Ishikawa (cell line): Measurements from ENCODE around the gene ZIC5.

Experiments
- CEBPB ChIP-seq: IDR thresholded peaks from 2 replicates; pipeline ENCODE4 v1.6.1; 2012
- CREB1 ChIP-seq: IDR thresholded peaks from 2 replicates; pipeline ENCODE4 v1.6.1; 2012; ENCODE audit warnings: low read depth
- EP300 ChIP-seq: IDR thresholded peaks from 2 replicates; pipeline ENCODE4 v1.6.1; 2012; ENCODE audit warnings: borderline replicate concordance
- RAD21 ChIP-seq: IDR thresholded peaks from 2 replicates; pipeline ENCODE4 v1.6.1; 2012; ENCODE audit warnings: low read depth
- TAF1 ChIP-seq: IDR thresholded peaks from 2 replicates; pipeline ENCODE4 v1.6.1; 2012; ENCODE audit warnings: low read depth, mild to moderate bottlenecking
- TCF12 ChIP-seq: IDR thresholded peaks from 2 replicates; pipeline ENCODE4 v1.6.1; 2012; ENCODE audit warnings: low read depth
- TEAD4 ChIP-seq: IDR thresholded peaks from 2 replicates; pipeline ENCODE4 v1.6.1; 2012
- YY1 ChIP-seq: IDR thresholded peaks from 2 replicates; pipeline ENCODE4 v1.6.1; 2012; ENCODE audit warnings: low read depth
- ZBTB7A ChIP-seq: IDR thresholded peaks from 2 replicates; pipeline ENCODE4 v1.6.1; 2012; ENCODE audit warnings: low read depth
- TF ChIP-seq, protein P1 (sequence below): IDR thresholded peaks from 2 replicates; pipeline ENCODE4 v1.6.1; 2012; ENCODE audit warnings: low read depth, mild to moderate bottlenecking
- TF ChIP-seq, protein P2 (sequence below): IDR thresholded peaks from 2 replicates; pipeline ENCODE4 v1.6.1; 2012
- TF ChIP-seq, protein P3 (sequence below): IDR thresholded peaks from 2 replicates; pipeline ENCODE4 v1.6.1; 2012

DNA sequence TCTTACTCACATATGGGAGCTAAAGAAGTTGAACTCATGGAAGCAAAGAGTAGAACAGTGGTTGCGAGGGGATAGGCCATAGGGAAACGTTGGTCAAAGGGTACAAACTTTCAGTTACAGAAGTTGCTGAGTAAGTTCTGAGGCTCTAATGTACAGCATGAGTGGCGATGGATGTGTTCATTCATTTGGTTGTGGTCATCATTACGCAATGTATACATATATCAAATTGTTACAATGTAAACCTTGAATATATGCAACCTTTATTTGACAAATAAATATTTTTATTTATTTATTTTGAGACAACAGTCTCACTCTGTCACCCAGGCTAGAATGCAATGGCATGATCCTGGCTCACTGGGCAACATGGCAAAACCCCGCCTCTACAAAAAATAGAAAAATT, 38.7 kb downstream of the ZIC5 start:
- TF ChIP-seq YY1 (no peak), RAD21 (no peak), CREB1 (no peak), EP300 (no peak), TAF1 (no peak), CEBPB (no peak; the same call in 1 of the 2 replicates), TCF12 (no peak), ZBTB7A (no peak), TEAD4 (no peak)
- TF ChIP-seq, protein P1, sequence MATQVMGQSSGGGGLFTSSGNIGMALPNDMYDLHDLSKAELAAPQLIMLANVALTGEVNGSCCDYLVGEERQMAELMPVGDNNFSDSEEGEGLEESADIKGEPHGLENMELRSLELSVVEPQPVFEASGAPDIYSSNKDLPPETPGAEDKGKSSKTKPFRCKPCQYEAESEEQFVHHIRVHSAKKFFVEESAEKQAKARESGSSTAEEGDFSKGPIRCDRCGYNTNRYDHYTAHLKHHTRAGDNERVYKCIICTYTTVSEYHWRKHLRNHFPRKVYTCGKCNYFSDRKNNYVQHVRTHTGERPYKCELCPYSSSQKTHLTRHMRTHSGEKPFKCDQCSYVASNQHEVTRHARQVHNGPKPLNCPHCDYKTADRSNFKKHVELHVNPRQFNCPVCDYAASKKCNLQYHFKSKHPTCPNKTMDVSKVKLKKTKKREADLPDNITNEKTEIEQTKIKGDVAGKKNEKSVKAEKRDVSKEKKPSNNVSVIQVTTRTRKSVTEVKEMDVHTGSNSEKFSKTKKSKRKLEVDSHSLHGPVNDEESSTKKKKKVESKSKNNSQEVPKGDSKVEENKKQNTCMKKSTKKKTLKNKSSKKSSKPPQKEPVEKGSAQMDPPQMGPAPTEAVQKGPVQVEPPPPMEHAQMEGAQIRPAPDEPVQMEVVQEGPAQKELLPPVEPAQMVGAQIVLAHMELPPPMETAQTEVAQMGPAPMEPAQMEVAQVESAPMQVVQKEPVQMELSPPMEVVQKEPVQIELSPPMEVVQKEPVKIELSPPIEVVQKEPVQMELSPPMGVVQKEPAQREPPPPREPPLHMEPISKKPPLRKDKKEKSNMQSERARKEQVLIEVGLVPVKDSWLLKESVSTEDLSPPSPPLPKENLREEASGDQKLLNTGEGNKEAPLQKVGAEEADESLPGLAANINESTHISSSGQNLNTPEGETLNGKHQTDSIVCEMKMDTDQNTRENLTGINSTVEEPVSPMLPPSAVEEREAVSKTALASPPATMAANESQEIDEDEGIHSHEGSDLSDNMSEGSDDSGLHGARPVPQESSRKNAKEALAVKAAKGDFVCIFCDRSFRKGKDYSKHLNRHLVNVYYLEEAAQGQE = no peak
- TF ChIP-seq, protein P2, sequence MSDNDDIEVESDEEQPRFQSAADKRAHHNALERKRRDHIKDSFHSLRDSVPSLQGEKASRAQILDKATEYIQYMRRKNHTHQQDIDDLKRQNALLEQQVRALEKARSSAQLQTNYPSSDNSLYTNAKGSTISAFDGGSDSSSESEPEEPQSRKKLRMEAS = no peak
- TF ChIP-seq, protein P3, sequence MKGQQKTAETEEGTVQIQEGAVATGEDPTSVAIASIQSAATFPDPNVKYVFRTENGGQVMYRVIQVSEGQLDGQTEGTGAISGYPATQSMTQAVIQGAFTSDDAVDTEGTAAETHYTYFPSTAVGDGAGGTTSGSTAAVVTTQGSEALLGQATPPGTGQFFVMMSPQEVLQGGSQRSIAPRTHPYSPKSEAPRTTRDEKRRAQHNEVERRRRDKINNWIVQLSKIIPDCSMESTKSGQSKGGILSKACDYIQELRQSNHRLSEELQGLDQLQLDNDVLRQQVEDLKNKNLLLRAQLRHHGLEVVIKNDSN = no peak
